Sigmoid colon (tissue), 7 donors: ENCODE measurements around the gene ADAMTS17. TPM values are rescaled to one million over a fixed set of nuclear protein-coding genes. Genes with fewer than 3 reads are reported as not detected.
A peak's percentile ranks its signal among the peaks of the same experiment; 100 is the strongest.

Source experiments
- DNase-seq: peaks from one replicate; pipeline ENCODE4 v3.0.0-alpha.2; 2019
- H3K27ac ChIP-seq, 4 donors: fragments of 200-600 bp; sonication (generic); one replicate each; pipeline ENCODE4 v1.5.1; 2016 to 2019; ENCODE audit warnings: mild to moderate bottlenecking in 1 of 4
- H3K27me3 ChIP-seq, 3 donors: fragments of 200-600 bp; sonication (generic); one replicate each; pipeline ENCODE4 v1.5.1; 2019; ENCODE audit warnings: mild to moderate bottlenecking in 1 of 3
- H3K36me3 ChIP-seq, 4 donors: fragments of 200-600 bp; sonication (generic); one replicate each; pipeline ENCODE4 v1.5.1; 2016 to 2019
- H3K4me1 ChIP-seq, 4 donors: fragments of 200-600 bp; sonication (generic); one replicate each; pipeline ENCODE4 v1.5.1; 2017 to 2019
- H3K4me3 ChIP-seq, 4 donors: fragments of 200-600 bp; sonication (generic); one replicate each; pipeline ENCODE4 v1.5.1; 2017 to 2019; ENCODE audit warnings: mild to moderate bottlenecking in 2 of 4, moderate library complexity in 1 of 4
- H3K9me3 ChIP-seq, 4 donors: fragments of 200-600 bp in 3 of 4; sonication (generic) in 3 of 4; one replicate each; pipeline versions ENCODE4 v1.5.1 to v1.6.1; 2013 to 2019
- EP300 ChIP-seq, 4 donors: sonication (generic); formaldehyde crosslinking; IDR thresholded peaks; one replicate each; pipeline ENCODE4 v1.6.1; 2017; ENCODE audit warnings: antibody characterized with exemption in 4 of 4
- POLR2A ChIP-seq, 2 donors: fragments of 450-650 bp; IDR thresholded peaks; one replicate each; pipeline ENCODE4 v1.6.1; 2016; ENCODE audit warnings: antibody characterized with exemption in 2 of 2, mild to moderate bottlenecking in 2 of 2, moderate library complexity in 2 of 2
- POLR2AphosphoS5 ChIP-seq, 4 donors: sonication (generic); formaldehyde crosslinking; IDR thresholded peaks; one replicate each; pipeline ENCODE4 v1.6.1; 2017; ENCODE audit warnings: antibody characterized with exemption in 4 of 4
- WGBS, 2 donors: extraction: QIAGEN DNeasy Blood & Tissue Kit; methylation state at CpG; one replicate each; pipeline ENCODE4 v1.1.7; 2013; 5-methylcytosine and 5-hydroxymethylcytosine counted together
- intact Hi-C: fragments of 100-400 bp; cut with DNase I; formaldehyde crosslinking; loops from one replicate; pipeline ENCODE4 v1.15.1; 2023
- polyA plus RNA-seq, 3 donors: library from polyadenylated mRNA; stranded (reverse); fragments of 200-250 nt; gene quantifications; one replicate each; pipeline ENCODE4 v1.2.3, GENCODE V29; 2013
- total RNA-seq, 4 donors: library from RNA; depleted of rRNA; stranded (reverse); fragments of >200 nt; gene quantifications; one replicate each; pipeline ENCODE4 v1.1.0, GENCODE V29; 2016
- TF ChIP-seq, protein P1 (sequence below), 4 experiments: fragments of 450-650 bp in 3 of 4; fragments of 200-600 bp in 1 of 4; IDR thresholded peaks; one replicate each; pipeline ENCODE4 v1.5.1; 2016 to 2019; ENCODE audit warnings: antibody characterized with exemption in 4 of 4, mild to moderate bottlenecking in 3 of 4, moderate library complexity in 2 of 4
- donor health status: healthy with polysubstance abuse.
- donor health status: Bipolar disorder and iron deficiency.
- donor health status: healthy.

Gene ADAMTS17
- total and polyA plus RNA-seq, 7 donors = 0.46 to 3.6 (median 1.2) TPM

DNA sequence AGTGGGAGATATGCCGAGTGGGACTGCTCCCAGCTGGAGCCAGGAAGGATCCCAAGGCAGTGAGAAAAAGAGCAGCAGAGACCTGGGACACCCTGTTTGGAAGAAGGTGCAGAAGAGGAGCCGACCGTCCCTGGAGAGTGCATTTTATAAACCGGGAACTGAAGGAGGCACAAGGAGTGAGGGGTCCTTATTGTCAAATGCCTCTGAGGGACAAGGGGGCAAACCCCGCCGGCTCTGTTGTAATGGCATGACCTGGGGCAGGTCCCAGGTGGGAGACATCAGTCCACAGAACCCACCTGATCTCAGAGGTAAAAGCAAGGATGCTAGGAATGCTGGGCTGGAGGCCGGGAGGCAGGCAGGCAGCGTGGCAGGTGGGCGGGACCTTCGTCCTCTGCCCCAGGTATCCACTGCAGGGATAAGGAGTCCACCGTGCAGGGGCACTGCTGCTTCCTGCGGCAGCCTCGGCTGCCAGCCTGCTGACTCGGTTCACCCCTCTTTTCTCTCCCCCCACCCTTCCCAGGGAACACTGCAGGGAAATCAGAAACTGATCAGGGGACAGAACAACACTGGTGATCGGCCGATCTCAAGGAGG lies 26.9 kb downstream of the ADAMTS17 start:
- Histone ChIP-seq H3K27ac (no peak overlapping the region), H3K9me3 (no peaks in the 10 kb centered on the region), H3K27me3 (no peaks in the 10 kb centered on the region), H3K4me3 (no peak overlapping the region), H3K36me3 (no peaks in the 10 kb centered on the region), H3K4me1 (peaks cover 0 to 18% (median 13%) of the 10 kb centered on the region in 4 donors)
- TF ChIP-seq POLR2A (IDR thresholded peaks at IDR 0.05) (no peak), EP300 (IDR thresholded peaks at IDR 0.05) (no peak), POLR2AphosphoS5 (IDR thresholded peaks at IDR 0.05) (no peak)
- TF ChIP-seq, protein P1, sequence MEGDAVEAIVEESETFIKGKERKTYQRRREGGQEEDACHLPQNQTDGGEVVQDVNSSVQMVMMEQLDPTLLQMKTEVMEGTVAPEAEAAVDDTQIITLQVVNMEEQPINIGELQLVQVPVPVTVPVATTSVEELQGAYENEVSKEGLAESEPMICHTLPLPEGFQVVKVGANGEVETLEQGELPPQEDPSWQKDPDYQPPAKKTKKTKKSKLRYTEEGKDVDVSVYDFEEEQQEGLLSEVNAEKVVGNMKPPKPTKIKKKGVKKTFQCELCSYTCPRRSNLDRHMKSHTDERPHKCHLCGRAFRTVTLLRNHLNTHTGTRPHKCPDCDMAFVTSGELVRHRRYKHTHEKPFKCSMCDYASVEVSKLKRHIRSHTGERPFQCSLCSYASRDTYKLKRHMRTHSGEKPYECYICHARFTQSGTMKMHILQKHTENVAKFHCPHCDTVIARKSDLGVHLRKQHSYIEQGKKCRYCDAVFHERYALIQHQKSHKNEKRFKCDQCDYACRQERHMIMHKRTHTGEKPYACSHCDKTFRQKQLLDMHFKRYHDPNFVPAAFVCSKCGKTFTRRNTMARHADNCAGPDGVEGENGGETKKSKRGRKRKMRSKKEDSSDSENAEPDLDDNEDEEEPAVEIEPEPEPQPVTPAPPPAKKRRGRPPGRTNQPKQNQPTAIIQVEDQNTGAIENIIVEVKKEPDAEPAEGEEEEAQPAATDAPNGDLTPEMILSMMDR (IDR thresholded peaks at IDR 0.05) = no peak
- WGBS, 2 donors = 84 to 93% methylated on average over 16 of the region's 16 CpGs
- intact Hi-C loops = no loop called here
- no peak for DNase-seq

DNA sequence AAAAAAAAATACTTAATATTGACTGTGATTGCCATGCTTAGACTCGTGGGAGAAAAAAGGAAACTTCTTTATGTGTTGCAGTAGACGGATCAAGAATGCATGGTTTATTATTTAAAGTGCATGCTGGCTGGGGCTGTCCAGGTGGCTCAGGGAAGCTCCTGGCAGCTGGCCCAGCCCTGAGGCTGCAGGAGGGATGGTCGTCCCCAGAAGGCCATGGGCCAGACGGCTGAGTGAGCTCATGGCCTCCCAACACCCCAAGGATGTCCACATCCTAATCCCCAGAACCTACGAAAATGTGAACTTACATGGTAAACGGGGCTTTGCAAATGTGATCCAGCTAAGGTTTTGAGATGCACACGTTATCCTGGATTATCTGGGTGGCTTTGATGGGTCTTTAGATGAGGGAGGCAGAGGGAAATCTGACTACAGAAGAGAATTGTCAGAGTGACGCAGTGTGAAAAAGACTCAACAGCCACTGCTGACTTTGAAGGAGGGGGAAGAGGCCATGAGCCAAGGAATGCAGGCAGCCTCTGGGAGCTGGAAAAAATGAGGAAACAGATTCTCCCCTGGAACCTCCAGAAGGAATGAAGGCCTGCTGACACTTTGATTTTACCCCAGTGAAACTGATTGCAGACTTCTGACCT lies 29.8 kb downstream of the ADAMTS17 start:
- intact Hi-C loops = no loop called here
- Histone ChIP-seq H3K27me3 (no peaks in the 10 kb centered on the region), H3K9me3 (no peaks in the 10 kb centered on the region), H3K27ac (peak overlapping the region; percentile 38 to 79 (median 69)), H3K4me3 (no peak overlapping the region), H3K4me1 (peaks cover 0 to 42% (median 39%) of the 10 kb centered on the region in 4 donors), H3K36me3 (no peaks in the 10 kb centered on the region)
- 79 to 87% methylated on average over 8 of the region's 8 CpGs for WGBS, 2 donors
- no peak for TF ChIP-seq EP300 (IDR thresholded peaks at IDR 0.05)
- no peak for TF ChIP-seq POLR2AphosphoS5 (IDR thresholded peaks at IDR 0.05)
- TF ChIP-seq, protein P1 (IDR thresholded peaks at IDR 0.05) = no peak
- TF ChIP-seq POLR2A (IDR thresholded peaks at IDR 0.05) = no peak
- no peak for DNase-seq

DNA sequence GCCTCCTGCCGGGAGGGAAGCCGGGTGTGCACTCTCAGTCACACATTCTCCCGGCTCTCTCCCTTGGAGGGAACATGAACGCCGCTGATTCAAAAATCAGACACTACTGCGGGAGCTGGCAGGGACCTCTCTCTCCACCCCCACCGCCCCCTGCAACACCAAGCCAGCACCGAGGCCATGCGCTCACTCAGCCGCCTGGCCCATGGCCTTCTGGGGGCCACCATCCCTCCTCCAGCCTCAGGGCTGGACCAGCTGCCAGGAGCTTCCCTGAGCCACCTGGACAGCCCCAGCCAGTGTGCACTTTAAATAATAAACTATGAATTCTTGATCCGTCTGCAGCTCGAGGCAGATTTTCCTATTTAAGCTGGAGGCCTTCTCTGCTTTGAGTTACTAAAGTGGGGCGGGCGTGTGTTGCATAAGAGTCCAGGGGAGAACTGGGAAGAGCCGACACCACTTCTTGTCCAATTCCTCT lies 30.6 kb downstream of the ADAMTS17 start:
- intact Hi-C loops = no loop called here
- Histone ChIP-seq H3K9me3 (no peaks in the 10 kb centered on the region), H3K4me3 (no peak overlapping the region), H3K27ac (peak overlapping the region; percentile 64 to 79 (median 69)), H3K4me1 (peaks cover 0 to 42% (median 39%) of the 10 kb centered on the region in 4 donors), H3K36me3 (no peaks in the 10 kb centered on the region), H3K27me3 (no peaks in the 10 kb centered on the region)
- peak; percentile 81 for DNase-seq
- WGBS, 2 donors = 78 to 91% methylated on average over 15 of the region's 15 CpGs
- TF ChIP-seq POLR2AphosphoS5 (IDR thresholded peaks at IDR 0.05) = peak in 1 of 4 donors; percentile 10
- no peak for TF ChIP-seq EP300 (IDR thresholded peaks at IDR 0.05)
- TF ChIP-seq, protein P1 (IDR thresholded peaks at IDR 0.05) = no peak

DNA sequence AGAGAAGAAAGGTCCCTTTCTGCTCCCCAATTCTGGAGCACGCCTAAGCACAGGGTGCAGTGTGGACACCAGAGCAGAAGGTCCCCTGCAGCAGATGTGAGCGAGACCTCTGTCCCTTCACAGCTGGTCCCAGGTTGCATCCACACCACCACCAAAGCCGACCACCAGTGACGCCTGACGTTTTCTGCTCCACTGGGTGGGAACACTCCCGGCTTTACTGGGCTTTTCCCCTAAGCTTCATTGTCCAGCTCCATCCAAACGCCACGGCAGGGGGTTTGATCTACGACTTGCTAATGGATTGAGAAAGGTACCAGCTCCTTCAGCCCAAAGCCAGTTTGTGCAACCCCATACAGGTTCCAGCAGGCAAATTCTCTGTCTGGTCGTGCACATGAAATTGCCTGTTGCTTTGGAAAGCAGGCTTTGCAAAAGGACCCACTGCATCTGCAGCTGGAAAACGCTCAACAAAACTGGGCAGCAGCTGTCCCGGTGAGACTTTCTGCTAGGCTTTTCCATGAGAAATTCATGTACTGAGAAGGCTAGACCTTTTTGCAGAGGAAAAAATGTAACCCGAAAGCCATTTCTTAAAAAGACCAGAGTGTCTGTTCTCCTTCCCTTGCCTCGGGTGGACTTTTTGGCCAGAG lies 31.1 kb downstream of the ADAMTS17 start:
- 70 to 85% methylated on average over 14 of the region's 14 CpGs for WGBS, 2 donors
- H3K4me3 ChIP-seq = no peak overlapping the region
- peaks cover 0 to 42% (median 39%) of the 10 kb centered on the region in 4 donors for H3K4me1 ChIP-seq

More for the DNA sequence above, 31.1 kb downstream of the ADAMTS17 start:
- no peaks in the 10 kb centered on the region for H3K27me3 ChIP-seq
- intact Hi-C loops = no loop called here
- H3K9me3 ChIP-seq = no peaks in the 10 kb centered on the region
- TF ChIP-seq, protein P1 (IDR thresholded peaks at IDR 0.05) = no peak
- TF ChIP-seq POLR2A (IDR thresholded peaks at IDR 0.05) (no peak), POLR2AphosphoS5 (IDR thresholded peaks at IDR 0.05) (no peak), EP300 (IDR thresholded peaks at IDR 0.05) (no peak)
- H3K27ac ChIP-seq = peak overlapping the region; percentile 64 to 79 (median 69)
- no peak for DNase-seq
- H3K36me3 ChIP-seq = no peaks in the 10 kb centered on the region
